SJCRH30 (cell line): ENCODE measurements around the gene CYSLTR2. TPM values are rescaled to one million over a fixed set of nuclear protein-coding genes. Genes with fewer than 3 reads are reported as not detected.

Experiments used
- DNase-seq, 2 experiments: peaks; one replicate each; pipeline ENCODE4 v3.0.0-alpha.2; 2015 to 2020
- H3K27ac ChIP-seq: fragments of 250-450 bp; sonication (Bioruptor Pico); 2 replicates; pipeline ENCODE4 v1.5.1; 2020; ENCODE audit warnings: mild to moderate bottlenecking, moderate library complexity
- H3K27me3 ChIP-seq: fragments of 250-450 bp; sonication (Bioruptor Pico); 2 replicates; pipeline ENCODE4 v1.5.1; 2020; ENCODE audit warnings: mild to moderate bottlenecking, moderate library complexity
- H3K36me3 ChIP-seq: fragments of 250-450 bp; sonication (Bioruptor Pico); 2 replicates; pipeline ENCODE4 v1.5.1; 2020; ENCODE audit warnings: mild to moderate bottlenecking, moderate library complexity
- H3K4me1 ChIP-seq: fragments of 250-450 bp; sonication (Bioruptor Pico); 2 replicates; pipeline ENCODE4 v1.5.1; 2020; ENCODE audit warnings: mild to moderate bottlenecking, moderate library complexity
- H3K4me3 ChIP-seq: fragments of 250-450 bp; sonication (Bioruptor Pico); 2 replicates; pipeline ENCODE4 v1.5.1; 2020; ENCODE audit warnings: mild to moderate bottlenecking, moderate library complexity
- H3K9me3 ChIP-seq: fragments of 250-450 bp; sonication (Bioruptor Pico); replicated peaks from 2 replicates; pipeline ENCODE4 v1.5.1; 2020; ENCODE audit warnings: mild to moderate bottlenecking, moderate library complexity
- total RNA-seq: library from RNA; depleted of rRNA; stranded (reverse); fragments of >200 nt; shearing (Covaris generic); gene quantifications from 2 replicates; pipeline ENCODE4 v1.2.3, GENCODE V29; 2014

Gene CYSLTR2
- total RNA-seq, 1 experiment from 2014 or later, result not detected

DNA sequence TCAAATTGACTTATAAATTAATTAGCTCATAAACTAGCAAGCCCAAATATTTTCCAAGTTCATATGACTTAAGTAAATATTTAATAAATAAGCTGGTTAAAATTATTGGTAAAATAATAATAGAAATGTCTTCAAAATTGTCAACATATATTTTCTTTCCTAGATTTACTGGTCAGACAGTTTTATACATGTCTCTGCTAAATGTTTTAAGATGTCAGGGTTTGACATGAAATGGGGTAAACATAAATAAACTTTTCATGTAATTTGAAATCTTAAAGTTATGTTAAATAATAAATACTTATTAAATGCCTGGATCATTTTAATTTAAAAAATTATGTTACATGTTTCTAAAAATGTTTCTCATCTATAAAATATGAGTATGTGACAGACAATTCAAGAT is 18.3 kb upstream of the CYSLTR2 start:
- no peaks in the 10 kb centered on the region for H3K4me1 ChIP-seq
- DNase-seq, result no peak
- 0 out of 2 replicates have a peak, but pooled peaks cover 5% of the 10 kb centered on the region for H3K9me3 ChIP-seq
- no peak overlapping the region for H3K4me3 ChIP-seq
- H3K27me3 ChIP-seq, result no peaks in the 10 kb centered on the region
- no peak overlapping the region for H3K27ac ChIP-seq
- H3K36me3 ChIP-seq, result no peaks in the 10 kb centered on the region

DNA sequence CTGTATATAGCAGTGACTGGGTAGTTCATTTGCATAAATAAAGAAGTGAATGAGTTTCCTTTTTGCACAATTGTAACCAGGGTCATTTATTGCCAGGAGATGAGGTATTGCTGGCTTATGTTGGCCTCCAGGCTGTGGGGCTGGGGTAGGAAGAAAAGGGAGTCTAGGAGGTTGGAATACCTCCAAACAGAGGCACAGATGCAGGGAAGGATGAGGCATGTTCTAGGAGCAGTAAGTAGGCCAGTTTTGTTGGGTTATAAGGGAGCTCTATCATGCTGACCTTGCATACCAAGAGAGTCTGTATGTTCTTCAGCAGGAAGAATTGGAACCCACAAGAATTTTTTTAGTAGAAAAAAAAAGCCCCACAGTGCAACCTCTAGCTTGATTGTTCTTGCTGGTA is 17.2 kb upstream of the CYSLTR2 start:
- Histone ChIP-seq H3K4me1 (no peaks in the 10 kb centered on the region), H3K27me3 (no peaks in the 10 kb centered on the region), H3K9me3 (0 out of 2 replicates have a peak, but pooled peaks cover 5% of the 10 kb centered on the region), H3K36me3 (no peaks in the 10 kb centered on the region), H3K27ac (no peak overlapping the region), H3K4me3 (no peak overlapping the region)
- no peak for DNase-seq

DNA sequence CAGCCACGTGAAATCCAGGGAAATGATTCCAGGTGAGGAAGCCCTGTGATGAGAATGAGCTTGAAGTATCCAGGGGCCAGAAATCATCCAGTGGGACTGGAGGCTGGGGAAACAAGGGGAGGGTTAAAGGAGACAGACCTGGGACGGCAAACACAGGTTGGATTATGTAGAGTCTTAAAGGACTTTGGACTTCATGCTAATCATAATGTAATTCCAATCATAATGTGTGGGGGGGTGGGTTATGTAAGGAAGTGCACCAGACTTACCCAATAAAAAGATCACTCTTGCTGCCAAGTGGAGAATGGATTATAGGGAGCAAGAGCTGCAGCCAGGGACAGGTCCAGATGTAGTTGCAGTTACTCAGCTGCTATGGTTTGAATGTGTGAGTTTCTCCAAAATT is 16.1 kb upstream of the CYSLTR2 start:
- Histone ChIP-seq H3K27me3 (no peaks in the 10 kb centered on the region), H3K4me1 (no peaks in the 10 kb centered on the region), H3K27ac (no peak overlapping the region), H3K36me3 (no peaks in the 10 kb centered on the region), H3K4me3 (no peak overlapping the region), H3K9me3 (0 out of 2 replicates have a peak, but pooled peaks cover 5% of the 10 kb centered on the region)
- DNase-seq, result no peak

DNA sequence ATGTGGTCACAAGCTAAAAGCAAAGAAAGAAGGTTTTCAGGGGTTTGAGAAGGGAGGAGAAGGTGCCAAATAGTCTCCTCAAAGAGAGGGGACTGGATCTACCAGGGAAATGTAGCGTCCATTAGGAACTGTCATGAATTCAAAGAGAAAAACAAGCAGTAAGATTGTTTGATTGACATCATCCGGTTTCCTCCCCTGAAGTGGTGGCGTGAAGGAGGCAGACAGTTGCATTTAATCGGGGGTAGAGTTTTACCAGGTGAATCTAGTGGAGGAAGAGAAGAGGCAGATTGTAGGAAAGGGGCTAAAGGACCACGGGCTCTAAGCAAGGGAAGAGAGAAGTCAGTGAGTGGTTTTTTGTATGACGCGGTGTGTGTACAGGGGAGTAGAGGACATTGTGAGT is 13.0 kb upstream of the CYSLTR2 start:
- Histone ChIP-seq H3K9me3 (no peaks in the 10 kb centered on the region), H3K27me3 (no peaks in the 10 kb centered on the region), H3K4me3 (no peak overlapping the region), H3K4me1 (no peaks in the 10 kb centered on the region), H3K27ac (no peak overlapping the region), H3K36me3 (no peaks in the 10 kb centered on the region)
- no peak for DNase-seq

DNA sequence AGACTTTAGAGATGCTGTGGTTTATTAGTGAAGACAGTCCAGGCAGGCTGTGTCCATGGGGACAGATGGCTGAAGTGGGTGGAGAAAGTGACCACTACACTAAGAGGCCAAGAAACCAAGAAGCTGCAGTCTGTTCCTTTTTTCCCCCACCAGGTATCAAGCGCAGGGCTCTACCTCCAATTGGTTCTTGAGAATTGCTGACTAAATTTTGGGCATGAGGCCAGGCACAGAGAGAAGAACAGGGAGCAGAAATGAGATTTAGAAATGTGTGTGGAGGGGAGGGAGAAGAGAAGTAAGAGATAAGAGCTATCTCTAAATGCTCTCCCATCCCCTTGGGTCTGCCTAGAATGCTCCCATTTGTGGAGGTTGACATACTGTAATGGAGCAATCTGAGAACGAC is 12.3 kb upstream of the CYSLTR2 start:
- Histone ChIP-seq H3K9me3 (no peaks in the 10 kb centered on the region), H3K27me3 (no peaks in the 10 kb centered on the region), H3K36me3 (no peaks in the 10 kb centered on the region), H3K4me1 (no peaks in the 10 kb centered on the region), H3K4me3 (no peak overlapping the region), H3K27ac (no peak overlapping the region)
- DNase-seq, result no peak

DNA sequence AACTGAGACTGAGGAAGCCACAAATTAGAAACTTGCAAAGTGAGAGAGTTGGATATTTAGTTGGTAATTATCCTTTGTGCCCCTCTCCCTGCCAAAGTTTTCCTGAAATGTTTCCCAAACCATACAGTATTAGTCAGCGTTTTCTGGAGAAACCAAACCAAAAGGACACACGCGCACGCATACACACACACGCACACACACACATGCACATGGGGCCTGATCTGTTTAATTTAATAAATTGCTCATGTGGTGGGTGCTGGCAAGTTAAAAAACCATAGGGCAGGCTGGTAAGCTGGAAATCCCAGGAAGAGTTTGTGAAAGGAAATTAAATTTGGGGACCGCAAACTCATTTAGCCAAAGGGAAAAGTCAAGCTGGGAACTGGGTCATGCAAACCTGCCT is 11.7 kb upstream of the CYSLTR2 start:
- H3K36me3 ChIP-seq, result no peaks in the 10 kb centered on the region
- H3K9me3 ChIP-seq, result no peaks in the 10 kb centered on the region
- no peak overlapping the region for H3K27ac ChIP-seq
- no peak for DNase-seq
- H3K4me1 ChIP-seq, result no peaks in the 10 kb centered on the region
- H3K4me3 ChIP-seq, result no peak overlapping the region
- H3K27me3 ChIP-seq, result no peaks in the 10 kb centered on the region

DNA sequence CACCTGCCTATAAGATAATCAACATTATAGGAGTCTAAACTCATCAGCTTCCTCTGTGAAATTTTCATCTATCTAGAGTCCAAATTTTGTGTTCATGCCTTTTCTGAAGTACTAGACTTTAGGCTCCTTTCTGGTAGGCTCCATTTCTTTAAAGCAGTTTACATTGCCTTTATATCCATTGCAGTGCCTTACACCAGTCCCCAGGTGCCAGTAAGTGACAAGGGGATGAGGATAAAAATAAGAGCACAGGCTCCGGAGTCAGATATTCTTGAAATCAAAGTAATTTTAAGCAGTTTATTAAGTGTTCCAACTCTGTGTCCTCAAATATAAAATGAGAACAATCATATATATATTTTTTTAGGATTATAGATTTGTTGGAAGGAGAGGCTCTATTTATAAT is 10.6 kb upstream of the CYSLTR2 start:
- no peak for DNase-seq
- Histone ChIP-seq H3K27ac (no peak overlapping the region), H3K27me3 (no peaks in the 10 kb centered on the region), H3K4me3 (no peak overlapping the region), H3K36me3 (no peaks in the 10 kb centered on the region), H3K4me1 (no peaks in the 10 kb centered on the region), H3K9me3 (no peaks in the 10 kb centered on the region)

DNA sequence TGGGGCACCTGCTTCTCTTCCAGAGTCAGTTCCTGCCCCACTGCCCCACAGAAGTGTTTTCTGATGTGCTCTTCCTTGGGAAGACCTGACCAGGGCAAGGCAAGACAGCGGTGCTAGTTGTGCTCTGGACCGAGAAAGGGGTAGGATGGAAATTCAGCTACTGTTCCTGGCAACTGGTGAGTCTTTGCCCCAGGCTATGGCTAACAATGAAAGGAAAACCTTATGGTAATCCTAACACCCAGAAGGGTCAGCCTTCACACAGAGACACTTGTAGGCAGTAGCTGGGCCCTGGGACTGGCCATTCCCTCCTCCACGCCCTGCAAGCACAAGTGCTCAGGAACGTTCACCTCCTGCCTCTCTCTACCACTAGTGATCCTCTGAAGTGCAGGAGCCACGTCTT is 9.6 kb upstream of the CYSLTR2 start:
- DNase-seq, result peak in 1 of 2 experiments; percentile 3
- H3K27ac ChIP-seq, result no peak overlapping the region
- no peaks in the 10 kb centered on the region for H3K36me3 ChIP-seq
- no peaks in the 10 kb centered on the region for H3K27me3 ChIP-seq
- no peak overlapping the region for H3K4me3 ChIP-seq
- H3K9me3 ChIP-seq, result no peaks in the 10 kb centered on the region
- no peaks in the 10 kb centered on the region for H3K4me1 ChIP-seq

DNA sequence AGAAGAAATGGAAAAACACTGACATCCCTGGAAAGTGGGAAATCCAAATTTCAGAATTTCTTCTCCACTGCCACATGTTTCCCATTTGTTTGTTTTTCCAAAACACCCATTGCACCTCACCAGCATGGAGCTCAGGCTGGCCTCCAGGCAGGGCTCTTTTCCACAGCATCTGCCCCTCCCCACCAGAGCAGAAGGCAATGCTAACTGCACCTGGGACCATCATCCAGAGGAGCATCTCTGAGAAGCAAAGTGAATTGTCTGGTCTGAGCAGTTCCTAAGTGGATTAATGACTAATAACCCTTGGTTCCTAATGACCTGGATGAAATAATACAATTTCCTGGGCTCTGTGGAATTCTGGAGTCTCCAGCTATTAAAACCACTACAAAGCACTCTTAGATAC is 8.8 kb upstream of the CYSLTR2 start:
- Histone ChIP-seq H3K27ac (no peak overlapping the region), H3K27me3 (no peaks in the 10 kb centered on the region), H3K4me3 (no peak overlapping the region), H3K4me1 (no peaks in the 10 kb centered on the region), H3K9me3 (no peaks in the 10 kb centered on the region), H3K36me3 (no peaks in the 10 kb centered on the region)
- DNase-seq, result no peak

DNA sequence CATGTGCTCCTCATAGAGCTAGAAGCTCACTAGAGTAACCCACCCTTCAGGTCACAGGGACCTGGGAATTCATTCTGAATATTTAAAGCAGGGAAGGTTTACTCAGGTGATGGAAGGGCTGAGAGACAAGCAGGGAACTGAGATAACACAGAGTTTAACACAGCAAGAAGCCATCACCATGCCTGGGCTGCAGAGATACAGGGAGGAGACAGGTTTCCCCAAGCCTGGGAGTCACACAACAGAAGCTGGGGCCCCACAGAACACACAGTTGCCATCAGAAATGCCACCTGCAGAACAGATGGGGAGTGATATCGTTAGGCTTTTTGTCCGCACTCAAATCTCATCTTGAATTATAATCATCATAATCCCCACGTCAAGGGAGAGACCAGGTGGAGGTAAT is 7.9 kb upstream of the CYSLTR2 start:
- Histone ChIP-seq H3K4me1 (no peaks in the 10 kb centered on the region), H3K36me3 (no peaks in the 10 kb centered on the region), H3K27me3 (no peaks in the 10 kb centered on the region), H3K27ac (no peak overlapping the region), H3K4me3 (no peak overlapping the region), H3K9me3 (no peaks in the 10 kb centered on the region)
- DNase-seq, result no peak

DNA sequence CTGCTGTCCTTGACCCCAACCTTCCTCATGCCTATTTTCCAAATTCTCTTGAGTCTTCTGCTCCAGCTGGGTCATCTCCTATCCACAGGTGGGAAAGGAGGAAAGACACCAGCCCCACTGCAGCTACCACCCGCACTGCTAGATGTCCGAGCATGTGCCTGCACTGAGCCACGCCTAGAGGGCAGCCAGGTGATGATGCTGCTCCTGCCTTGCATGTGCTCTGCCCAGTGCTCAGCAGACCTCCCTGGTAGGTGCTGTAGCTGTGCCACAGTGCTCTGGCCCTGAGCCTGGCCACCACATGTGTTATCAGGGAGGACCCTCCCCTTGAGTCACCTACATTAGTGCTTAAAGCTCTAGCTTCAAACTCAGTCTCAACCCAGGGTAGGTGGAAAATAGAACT is 6.9 kb upstream of the CYSLTR2 start:
- no peaks in the 10 kb centered on the region for H3K36me3 ChIP-seq
- no peaks in the 10 kb centered on the region for H3K9me3 ChIP-seq
- DNase-seq, result no peak
- no peaks in the 10 kb centered on the region for H3K27me3 ChIP-seq
- no peak overlapping the region for H3K27ac ChIP-seq
- H3K4me3 ChIP-seq, result no peak overlapping the region
- no peaks in the 10 kb centered on the region for H3K4me1 ChIP-seq

DNA sequence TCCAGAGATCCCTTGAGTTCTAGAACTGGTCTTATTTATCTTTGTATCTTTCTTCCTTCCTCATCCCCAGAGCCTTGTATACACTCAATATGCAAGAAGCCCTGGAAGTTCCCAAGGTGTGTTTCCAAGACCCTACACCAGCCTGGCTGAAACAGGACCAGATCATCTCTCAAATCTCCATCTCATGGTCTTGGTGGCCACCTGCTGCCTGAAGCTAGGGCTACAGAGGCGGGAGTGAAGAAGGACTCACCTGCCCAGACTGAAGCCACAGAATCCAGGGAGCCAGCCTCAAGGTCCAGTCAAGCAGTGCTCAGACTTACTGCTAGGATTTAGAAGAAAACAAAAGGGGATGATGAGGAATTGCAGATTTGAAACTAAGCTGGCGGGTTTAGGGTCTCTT is 6.1 kb upstream of the CYSLTR2 start:
- Histone ChIP-seq H3K4me3 (no peak overlapping the region), H3K27ac (no peak overlapping the region), H3K4me1 (no peaks in the 10 kb centered on the region), H3K36me3 (no peaks in the 10 kb centered on the region), H3K27me3 (no peaks in the 10 kb centered on the region), H3K9me3 (no peaks in the 10 kb centered on the region)
- peak in 1 of 2 experiments; percentile 4 for DNase-seq

DNA sequence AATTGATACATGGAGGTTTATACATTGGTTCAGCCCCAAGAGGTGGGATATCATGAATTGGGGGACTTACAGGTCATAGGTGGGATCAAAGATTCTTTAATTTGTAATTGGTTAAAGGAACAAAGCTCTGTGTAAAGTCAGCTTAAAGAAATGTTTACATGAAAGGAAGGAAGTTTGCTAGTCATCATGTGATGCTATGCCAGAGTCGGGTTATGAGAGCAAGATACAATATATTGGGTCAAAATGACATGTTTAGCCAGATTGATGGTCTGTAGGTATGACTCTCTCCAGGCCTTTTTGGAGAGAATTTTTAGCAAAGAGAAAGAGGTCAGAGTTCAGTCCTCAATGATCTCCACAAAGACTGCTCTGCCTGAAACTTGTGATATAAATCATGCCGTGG is 5.3 kb upstream of the CYSLTR2 start:
- DNase-seq, result no peak
- no peaks in the 10 kb centered on the region for H3K9me3 ChIP-seq
- no peaks in the 10 kb centered on the region for H3K4me1 ChIP-seq
- no peak overlapping the region for H3K4me3 ChIP-seq
- no peaks in the 10 kb centered on the region for H3K27me3 ChIP-seq
- no peaks in the 10 kb centered on the region for H3K36me3 ChIP-seq
- H3K27ac ChIP-seq, result no peak overlapping the region

DNA sequence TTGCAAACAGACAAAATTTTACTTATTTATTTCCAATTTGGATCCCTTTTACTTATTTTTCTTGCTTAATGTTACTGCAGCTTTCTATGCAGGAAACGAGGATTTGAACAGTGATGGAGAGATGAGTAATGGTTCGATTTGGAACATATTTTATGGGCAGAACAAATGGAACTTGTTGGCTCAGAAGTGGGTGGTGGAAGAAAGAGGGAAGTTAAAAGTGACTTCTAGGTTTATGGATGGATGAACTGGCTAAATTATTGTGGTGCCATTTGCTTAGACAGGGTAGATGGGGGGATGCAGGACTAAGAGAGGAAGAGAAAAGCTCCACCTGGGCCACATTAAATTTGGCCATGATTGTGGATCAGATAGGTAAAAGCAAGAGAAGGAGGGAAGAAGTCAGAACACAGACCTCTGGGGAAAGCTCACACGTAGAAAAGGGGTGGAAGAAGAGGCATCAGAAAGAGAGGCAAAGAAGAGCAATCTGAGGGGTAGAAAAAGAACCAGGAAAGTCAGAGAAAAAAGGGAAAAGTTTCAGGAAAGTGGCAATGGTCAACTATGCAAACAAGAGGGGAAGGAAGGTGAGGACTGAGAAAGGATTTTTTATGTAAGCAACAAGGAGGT is 768 bp upstream of the CYSLTR2 start:
- no peaks in the 10 kb centered on the region for H3K36me3 ChIP-seq
- no peak for DNase-seq
- no peaks in the 10 kb centered on the region for H3K4me1 ChIP-seq
- no peaks in the 10 kb centered on the region for H3K9me3 ChIP-seq
- H3K27ac ChIP-seq, result no peak overlapping the region
- no peak overlapping the region for H3K4me3 ChIP-seq
- no peaks in the 10 kb centered on the region for H3K27me3 ChIP-seq

DNA sequence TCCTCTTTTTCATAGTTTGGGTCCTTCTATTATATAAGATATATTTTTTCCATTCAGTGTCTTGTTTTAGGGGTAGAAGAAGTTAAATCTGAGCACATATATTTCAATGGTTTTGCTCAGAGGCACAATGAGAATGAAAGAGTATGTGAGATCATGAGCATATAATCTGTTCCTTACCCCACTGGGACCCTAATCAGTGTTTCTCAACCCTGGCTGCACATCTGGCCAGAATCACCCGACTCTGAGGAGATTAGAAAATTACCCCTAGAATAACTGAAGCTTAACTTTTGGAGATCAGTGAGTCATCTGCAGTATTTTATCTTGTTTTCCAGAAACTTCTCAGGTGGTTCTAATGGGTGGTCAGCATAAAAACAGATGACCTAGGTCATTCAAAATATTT is 782 bp downstream of the CYSLTR2 start:
- H3K4me1 ChIP-seq, result no peaks in the 10 kb centered on the region
- no peak overlapping the region for H3K4me3 ChIP-seq
- H3K27me3 ChIP-seq, result no peaks in the 10 kb centered on the region
- H3K9me3 ChIP-seq, result no peaks in the 10 kb centered on the region
- DNase-seq, result no peak
- H3K36me3 ChIP-seq, result no peaks in the 10 kb centered on the region
- H3K27ac ChIP-seq, result no peak overlapping the region

DNA sequence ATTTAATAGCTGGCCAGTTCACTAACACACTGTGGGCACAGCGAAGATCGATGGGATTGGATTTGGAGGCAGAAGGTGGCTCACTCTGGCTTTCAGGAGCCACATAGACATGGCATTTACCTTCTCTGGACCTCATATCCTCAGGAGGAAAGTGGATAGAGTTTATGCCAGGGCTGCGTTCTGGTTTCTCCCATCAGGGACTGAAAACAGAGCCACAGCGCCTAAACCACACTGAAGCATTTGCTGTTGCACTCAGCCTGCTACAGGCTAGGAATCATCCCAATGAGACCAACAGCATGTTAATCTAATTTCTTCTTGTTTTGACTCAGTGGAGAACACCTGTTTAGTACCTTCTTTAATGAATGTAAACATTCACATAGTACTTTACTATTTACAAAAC is 1.6 kb downstream of the CYSLTR2 start:
- no peak overlapping the region for H3K27ac ChIP-seq
- no peaks in the 10 kb centered on the region for H3K4me1 ChIP-seq
- DNase-seq, result no peak
- no peaks in the 10 kb centered on the region for H3K36me3 ChIP-seq
- no peak overlapping the region for H3K4me3 ChIP-seq
- no peaks in the 10 kb centered on the region for H3K9me3 ChIP-seq
- H3K27me3 ChIP-seq, result no peaks in the 10 kb centered on the region
